Mammary epithelial cell (primary cell): ENCODE measurements around the gene MAP4.

Source experiments
- EZH2 ChIP-seq: IDR thresholded peaks from 2 replicates; pipeline ENCODE4 v1.6.1; 2012; ENCODE audit warnings: low read length, inconsistent platforms, borderline replicate concordance
- TF ChIP-seq, protein P1 (sequence below), 2 donors: IDR thresholded peaks in 1 of 2; conservative IDR thresholded peaks in 1 of 2; 2 replicates each; pipeline ENCODE4 v1.5.1; 2011 to 2012; ENCODE audit warnings: inconsistent platforms in 2 of 2, low read length in 2 of 2, mild to moderate bottlenecking in 2 of 2, control low read depth in 1 of 2, low read depth in 1 of 2; ENCODE audit not compliant: insufficient read depth in 1 of 2; ENCODE audit errors: extremely low read depth in 1 of 2

DNA sequence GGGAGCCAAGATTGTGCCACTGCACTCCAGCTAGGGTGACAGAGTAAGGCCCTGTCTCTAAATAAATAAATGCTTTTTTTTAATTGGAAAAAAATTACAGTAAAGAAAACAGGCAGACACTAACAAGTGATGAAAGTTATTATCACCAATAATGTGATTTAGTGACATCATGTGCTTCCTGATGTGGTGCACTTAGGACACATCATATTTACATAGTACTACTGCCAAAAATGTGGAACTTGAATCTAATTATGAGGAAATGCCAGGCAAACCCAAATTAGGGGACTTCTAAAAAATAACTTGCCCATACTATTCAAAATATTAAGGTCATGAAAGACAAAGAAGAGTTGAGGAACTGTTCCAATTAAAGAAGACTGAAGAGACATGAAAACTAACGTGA lies 30.8 kb downstream of the MAP4 start:
- TF ChIP-seq, protein P1, sequence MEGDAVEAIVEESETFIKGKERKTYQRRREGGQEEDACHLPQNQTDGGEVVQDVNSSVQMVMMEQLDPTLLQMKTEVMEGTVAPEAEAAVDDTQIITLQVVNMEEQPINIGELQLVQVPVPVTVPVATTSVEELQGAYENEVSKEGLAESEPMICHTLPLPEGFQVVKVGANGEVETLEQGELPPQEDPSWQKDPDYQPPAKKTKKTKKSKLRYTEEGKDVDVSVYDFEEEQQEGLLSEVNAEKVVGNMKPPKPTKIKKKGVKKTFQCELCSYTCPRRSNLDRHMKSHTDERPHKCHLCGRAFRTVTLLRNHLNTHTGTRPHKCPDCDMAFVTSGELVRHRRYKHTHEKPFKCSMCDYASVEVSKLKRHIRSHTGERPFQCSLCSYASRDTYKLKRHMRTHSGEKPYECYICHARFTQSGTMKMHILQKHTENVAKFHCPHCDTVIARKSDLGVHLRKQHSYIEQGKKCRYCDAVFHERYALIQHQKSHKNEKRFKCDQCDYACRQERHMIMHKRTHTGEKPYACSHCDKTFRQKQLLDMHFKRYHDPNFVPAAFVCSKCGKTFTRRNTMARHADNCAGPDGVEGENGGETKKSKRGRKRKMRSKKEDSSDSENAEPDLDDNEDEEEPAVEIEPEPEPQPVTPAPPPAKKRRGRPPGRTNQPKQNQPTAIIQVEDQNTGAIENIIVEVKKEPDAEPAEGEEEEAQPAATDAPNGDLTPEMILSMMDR (conservative IDR thresholded peaks at IDR 0.05 in 1 of 2, IDR thresholded peaks at IDR 0.05 in 1 of 2; ENCODE audit: extremely low read depth in 1 of 2, insufficient read depth in 1 of 2, low read depth in 1 of 2, low read length in 2 of 2): no peak
- TF ChIP-seq EZH2: no peak
